GM12872 (cell line): Measurements from ENCODE around the gene NTM.

Experiments used
- CTCF ChIP-seq: IDR thresholded peaks from 3 replicates; pipeline ENCODE4 v1.5.1; 2011; ENCODE audit warnings: low read depth, mild to moderate bottlenecking, low read length, moderate library complexity; ENCODE audit not compliant: insufficient read depth

The NTM gene

GRCh38 chr11:131829725-131830124, 459.3 kb downstream of the NTM start:
- TF ChIP-seq CTCF, result no peak

- no peak for TF ChIP-seq CTCF
Measured at GRCh38 chr11:131832079-131832478, 461.7 kb downstream of the NTM start.

- TF ChIP-seq CTCF, result no peak
Measured at GRCh38 chr11:131833366-131833765, 463.0 kb downstream of the NTM start.

GRCh38 chr11:131837562-131837961, 467.1 kb downstream of the NTM start:
- no peak for TF ChIP-seq CTCF

- TF ChIP-seq CTCF, result no peak
Measured at GRCh38 chr11:131838016-131838415, 467.6 kb downstream of the NTM start.

GRCh38 chr11:131839326-131839725, 468.9 kb downstream of the NTM start:
- TF ChIP-seq CTCF, result no peak

- TF ChIP-seq CTCF, result no peak
Measured at GRCh38 chr11:131840545-131840944, 470.1 kb downstream of the NTM start.

- no peak for TF ChIP-seq CTCF
Measured at GRCh38 chr11:131841028-131841427, 470.6 kb downstream of the NTM start.
